Mucosa of descending colon (tissue), 3 donors: ENCODE data around the gene ETDB. TPM values are rescaled to one million over a fixed set of nuclear protein-coding genes. Genes with fewer than 3 reads are reported as not detected.
"Not testable (repeated sequence)": the region's sequence is repeated elsewhere in the genome, so short reads cannot be mapped to it uniquely, and the experiment has no call there.

ENCODE experiments used
- ATAC-seq: fragments of 200-7000 bp; cut with Tn5 transposase; one replicate; pipeline ENCODE4 v1.9.1; 2020; ENCODE audit warnings: mild to moderate bottlenecking, moderate library complexity
- DNase-seq, 3 donors: peaks; one replicate each; pipeline ENCODE4 v3.0.0-alpha.2; 2020
- H3K36me3 ChIP-seq: fragments of 200-600 bp; one replicate; pipeline ENCODE4 v1.8.0; 2021; ENCODE audit warnings: low read depth, mild to moderate bottlenecking
- H3K4me1 ChIP-seq: fragments of 200-600 bp; one replicate; pipeline ENCODE4 v1.8.0; 2021; ENCODE audit warnings: low read depth, mild to moderate bottlenecking
- H3K4me3 ChIP-seq: fragments of 200-600 bp; one replicate; pipeline ENCODE4 v1.8.0; 2021; ENCODE audit warnings: mild to moderate bottlenecking
- H3K9me3 ChIP-seq: fragments of 200-600 bp; one replicate; pipeline ENCODE4 v1.8.0; 2021; ENCODE audit warnings: mild to moderate bottlenecking
- CTCF ChIP-seq: fragments of 200-600 bp; IDR thresholded peaks from one replicate; pipeline ENCODE4 v1.8.0; 2022; ENCODE audit warnings: antibody characterized with exemption, mild to moderate bottlenecking
- intact Hi-C, 2 donors: fragments of 100-400 bp; cut with DNase I in 1 of 2; cut with micrococcal nuclease in 1 of 2; formaldehyde crosslinking; loops; one replicate each; pipeline versions ENCODE4 v1.11.0 to v1.11.1; 2022; cut with DNase I, micrococcal nuclease
- total RNA-seq, 3 donors: library from RNA; stranded (reverse); fragmentation: NEBNext Ultra II Directional in 2 of 3; extraction: Animal tissue kit (Norgen Biotek cat#: 25700) in 2 of 3; gene quantifications; one replicate each; pipeline versions ENCODE4 v1.2.1 to v1.2.4, GENCODE V29; 2021 to 2023
- donor health status: DM: no; HTN: no; CAD: no; lungs with moderate emphysema.
- donor health status: DM: no; HTN: no; CAD: no.
- donor health status: DM: no; HTN: yes; CAD: no.

The ETDB gene
- total RNA-seq, 3 donors from 2014 or later: not detected

- DNase-seq: peak in 1 of 3 donors; percentile 51
These were observed 8.1 kb downstream of the ETDB start for GRCh38 chrX:135112096-135112729.

GRCh38 chrX:135109554-135109953 lies 10.8 kb downstream of the ETDB start:
- Histone ChIP-seq H3K4me1 (no peaks in the 10 kb centered on the region), H3K4me3 (no peak overlapping the region), H3K36me3 (no peaks in the 10 kb centered on the region), H3K9me3 (no peaks in the 10 kb centered on the region)
- TF ChIP-seq CTCF: no peak
- ATAC-seq: no peak
- intact Hi-C loops: no loop called here
- DNase-seq: no peak

More at GRCh38 chrX:135112096-135112729, 8.1 kb downstream of the ETDB start:
- no peak for TF ChIP-seq CTCF
- peak; percentile 72 for ATAC-seq
- H3K9me3 ChIP-seq: no peaks in the 10 kb centered on the region
- no peaks in the 10 kb centered on the region for H3K36me3 ChIP-seq
- no peaks in the 10 kb centered on the region for H3K4me1 ChIP-seq
- no peak overlapping the region for H3K4me3 ChIP-seq
- intact Hi-C loops: no loop called here

GRCh38 chrX:135099493-135099783 lies 20.9 kb downstream of the ETDB start:
- H3K4me1 ChIP-seq: no peaks in the 10 kb centered on the region
- ATAC-seq (no peak), DNase-seq (no peak)
- intact Hi-C loops: no loop called here
- TF ChIP-seq CTCF: no peak
- H3K4me3 ChIP-seq: no peak overlapping the region
- no peaks in the 10 kb centered on the region for H3K9me3 ChIP-seq
- no peaks in the 10 kb centered on the region for H3K36me3 ChIP-seq

GRCh38 chrX:135097196-135097744 lies 23.1 kb downstream of the ETDB start:
- DNase-seq, H3K4me1 ChIP-seq, intact Hi-C loops, H3K9me3 ChIP-seq, H3K36me3 ChIP-seq, ATAC-seq, H3K4me3 ChIP-seq: not testable (repeated sequence)

GRCh38 chrX:135095715-135096114 lies 24.6 kb downstream of the ETDB start:
- H3K4me3 ChIP-seq: no peak overlapping the region

GRCh38 chrX:135094726-135095125 lies 25.6 kb downstream of the ETDB start:
- Histone ChIP-seq H3K4me1 (no peaks in the 10 kb centered on the region), H3K9me3 (no peaks in the 10 kb centered on the region), H3K4me3 (no peak overlapping the region), H3K36me3 (no peaks in the 10 kb centered on the region)
- DNase-seq (no peak), ATAC-seq (no peak)
- TF ChIP-seq CTCF: no peak
- intact Hi-C loops: no loop called here

More at GRCh38 chrX:135095715-135096114, 24.6 kb downstream of the ETDB start:
- ATAC-seq: no peak
- H3K9me3 ChIP-seq: no peaks in the 10 kb centered on the region
- no peaks in the 10 kb centered on the region for H3K4me1 ChIP-seq
- DNase-seq: no peak
- no peak for TF ChIP-seq CTCF
- no peaks in the 10 kb centered on the region for H3K36me3 ChIP-seq
- intact Hi-C loops: no loop called here
